Measurements from ENCODE around the gene SNX32. TPM values are rescaled to one million over a fixed set of nuclear protein-coding genes. Genes with fewer than 3 reads are reported as not detected.

Gene SNX32
- total RNA-seq = 1 to 10 TPM; 1.5 to 4.3 TPM
- polyA plus RNA-seq (2013, experiment 1 of 2) = 3.7 TPM
- polyA plus RNA-seq (2013, experiment 2 of 2) = 1.9 TPM
- long read RNA-seq, experiment 1 = 0 reads
- long read RNA-seq, experiment 2, partial matches to known transcripts = 0 of 5 reads
- long read RNA-seq, experiment 2, other reads (novel, unspliced or antisense) = 1 of 5 reads
- long read RNA-seq, experiment 3, partial matches to known transcripts = 0 of 2 reads
- long read RNA-seq, experiment 3, other reads (novel, unspliced or antisense) = 1 of 2 reads
- long read RNA-seq, experiment 4, partial matches to known transcripts = 0 of 4 reads
- long read RNA-seq, experiment 4, other reads (novel, unspliced or antisense) = 2 of 4 reads

GRCh38 chr11:65833297-65834030 lies at the start of gene SNX32:
Gene SNX32, plus strand, starts transcription at chr11:65833963. Its CDS starts 103 bp downstream, at chr11:65834066.
- Mint-ChIP-seq H3K4me1 (peaks cover 4% of the 10 kb centered on the region), H3K27me3 (ENCODE audit: insufficient read depth) (peaks cover 24% of the 10 kb centered on the region), H3K27ac (no peak within 1 kb of the TSS), H3K4me3 (no peak within 1 kb of the TSS), H3K36me3 (ENCODE audit: low read depth) (no peaks in the 10 kb centered on the region), H3K9me3 (peaks cover 5% of the 10 kb centered on the region)
- Histone ChIP-seq H3K4me3 (ENCODE audit: low read length) (peak within 1 kb of the TSS; percentile 79), H3K27ac (ENCODE audit: low read depth, low read length) (peak within 1 kb of the TSS; percentile 26), H3K27me3 (ENCODE audit: control insufficient read depth, insufficient read depth, low read length, poor library complexity, severe bottlenecking) (peaks cover 11% of the 10 kb centered on the region), H3K9ac (ENCODE audit: extremely low read depth, low read length, poor library complexity, severe bottlenecking) (peak within 1 kb of the TSS; percentile 60), H3K4me1 (ENCODE audit: control insufficient read depth, insufficient read depth, low read length) (no peaks in the 10 kb centered on the region), H3K36me3 (ENCODE audit: control insufficient read depth, insufficient read depth, low read length) (no peaks in the 10 kb centered on the region), H3K9me3 (ENCODE audit: control insufficient read depth, low read length) (no peaks in the 10 kb centered on the region)
- peak; percentile 98 for DNase-seq
- no peak for TF ChIP-seq CTCF (conservative IDR thresholded peaks at IDR 0.05)
- WGBS, 2 experiments (ENCODE audit: insufficient coverage in 1 of 2, insufficient read length in 1 of 2) = 1 to 2% methylated on average over 18 to 63 of the region's 63 CpGs

- Histone ChIP-seq H3K36me3 (ENCODE audit: control insufficient read depth, insufficient read depth, low read length) (no peaks in the 10 kb centered on the region), H3K27ac (ENCODE audit: low read depth, low read length) (no peak overlapping the region), H3K4me3 (ENCODE audit: low read length) (no peak overlapping the region), H3K4me1 (ENCODE audit: control insufficient read depth, insufficient read depth, low read length) (peaks cover 18% of the 10 kb centered on the region), H3K27me3 (ENCODE audit: control insufficient read depth, insufficient read depth, low read length, poor library complexity, severe bottlenecking) (peaks cover 67% of the 10 kb centered on the region), H3K9me3 (ENCODE audit: control insufficient read depth, low read length) (no peaks in the 10 kb centered on the region), H3K9ac (ENCODE audit: extremely low read depth, low read length, poor library complexity, severe bottlenecking) (no peak overlapping the region)
- no peak for DNase-seq
- peaks cover 19% of the 10 kb centered on the region for H3K4me1 Mint-ChIP-seq
- H3K27ac Mint-ChIP-seq = no peak overlapping the region
- H3K27me3 Mint-ChIP-seq (ENCODE audit: insufficient read depth) = peaks cover 62% of the 10 kb centered on the region
- no peaks in the 10 kb centered on the region for H3K9me3 Mint-ChIP-seq
- H3K4me3 Mint-ChIP-seq = peak overlapping the region; percentile 75
- peaks cover 3% of the 10 kb centered on the region for H3K36me3 Mint-ChIP-seq (ENCODE audit: low read depth)
- WGBS, 2 experiments (ENCODE audit: insufficient coverage in 1 of 2, insufficient read length in 1 of 2) = 83 to 88% methylated on average over 8 of the region's 8 CpGs
- TF ChIP-seq CTCF (conservative IDR thresholded peaks at IDR 0.05) = no peak
These were observed 48.3 kb upstream of the SNX32 start for GRCh38 chr11:65785319-65786007.

GRCh38 chr11:65786008-65786785 lies 47.6 kb upstream of the SNX32 start:
- no peaks in the 10 kb centered on the region for H3K9me3 ChIP-seq (ENCODE audit: control insufficient read depth, low read length)
- TF ChIP-seq CTCF (conservative IDR thresholded peaks at IDR 0.05) = no peak
- 27 to 51% methylated on average over 28 to 74 of the region's 74 CpGs for WGBS, 2 experiments (ENCODE audit: insufficient coverage in 1 of 2, insufficient read length in 1 of 2)
- H3K36me3 ChIP-seq (ENCODE audit: control insufficient read depth, insufficient read depth, low read length) = no peaks in the 10 kb centered on the region
- H3K27ac ChIP-seq (ENCODE audit: low read depth, low read length) = no peak overlapping the region
- peak; percentile 70 for DNase-seq
- Mint-ChIP-seq H3K27me3 (ENCODE audit: insufficient read depth) (peaks cover 62% of the 10 kb centered on the region), H3K9me3 (no peaks in the 10 kb centered on the region), H3K27ac (no peak overlapping the region), H3K4me1 (peaks cover 22% of the 10 kb centered on the region), H3K4me3 (peak overlapping the region; percentile 75), H3K36me3 (ENCODE audit: low read depth) (peaks cover 3% of the 10 kb centered on the region)
- peaks cover 18% of the 10 kb centered on the region for H3K4me1 ChIP-seq (ENCODE audit: control insufficient read depth, insufficient read depth, low read length)
- H3K4me3 ChIP-seq (ENCODE audit: low read length) = peak overlapping the region; percentile 35
- no peak overlapping the region for H3K9ac ChIP-seq (ENCODE audit: extremely low read depth, low read length, poor library complexity, severe bottlenecking)
- H3K27me3 ChIP-seq (ENCODE audit: control insufficient read depth, insufficient read depth, low read length, poor library complexity, severe bottlenecking) = peaks cover 67% of the 10 kb centered on the region
